GM19193 (cell line): Measurements from ENCODE around the gene MED25.

ENCODE experiments used
- POLR2A ChIP-seq: IDR thresholded peaks from 4 replicates; pipeline ENCODE4 v1.6.1; 2011; ENCODE audit not compliant: insufficient read depth, insufficient read length; ENCODE audit errors: extremely low read depth

Gene MED25

GRCh38 chr19:49862391-49863253, 44.5 kb downstream of the MED25 start:
- TF ChIP-seq POLR2A = no peak

GRCh38 chr19:49863254-49863934, 45.3 kb downstream of the MED25 start:
- TF ChIP-seq POLR2A = no peak

- TF ChIP-seq POLR2A = no peak
These were observed 45.8 kb downstream of the MED25 start for GRCh38 chr19:49863935-49864320.

- TF ChIP-seq POLR2A = no peak
These were observed 46.8 kb downstream of the MED25 start for GRCh38 chr19:49864890-49865289.

GRCh38 chr19:49866933-49867782, 49.1 kb downstream of the MED25 start, which contains the start of gene PNKP:
TSS of gene PNKP (minus strand) at chr19:49867576. CDS start at chr19:49867204, 372 bp downstream.
- peak; percentile 88 for TF ChIP-seq POLR2A

- no peak for TF ChIP-seq POLR2A
These were observed 51.0 kb downstream of the MED25 start for GRCh38 chr19:49869009-49869483.

- peak; percentile 61 for TF ChIP-seq POLR2A
These were observed 51.6 kb downstream of the MED25 start for GRCh38 chr19:49869484-49870308.

- TF ChIP-seq POLR2A = no peak
These were observed 52.3 kb downstream of the MED25 start for GRCh38 chr19:49870309-49870901.

GRCh38 chr19:49871349-49871985, 53.4 kb downstream of the MED25 start:
- no peak for TF ChIP-seq POLR2A

GRCh38 chr19:49872245-49873128, 54.4 kb downstream of the MED25 start:
- TF ChIP-seq POLR2A = no peak

- no peak for TF ChIP-seq POLR2A
These were observed 55.0 kb downstream of the MED25 start for GRCh38 chr19:49873129-49873521.

- TF ChIP-seq POLR2A = no peak
These were observed 55.7 kb downstream of the MED25 start for GRCh38 chr19:49873834-49874233.
